ENCODE measurements around the gene NUP88.

NUP88 gene

DNA sequence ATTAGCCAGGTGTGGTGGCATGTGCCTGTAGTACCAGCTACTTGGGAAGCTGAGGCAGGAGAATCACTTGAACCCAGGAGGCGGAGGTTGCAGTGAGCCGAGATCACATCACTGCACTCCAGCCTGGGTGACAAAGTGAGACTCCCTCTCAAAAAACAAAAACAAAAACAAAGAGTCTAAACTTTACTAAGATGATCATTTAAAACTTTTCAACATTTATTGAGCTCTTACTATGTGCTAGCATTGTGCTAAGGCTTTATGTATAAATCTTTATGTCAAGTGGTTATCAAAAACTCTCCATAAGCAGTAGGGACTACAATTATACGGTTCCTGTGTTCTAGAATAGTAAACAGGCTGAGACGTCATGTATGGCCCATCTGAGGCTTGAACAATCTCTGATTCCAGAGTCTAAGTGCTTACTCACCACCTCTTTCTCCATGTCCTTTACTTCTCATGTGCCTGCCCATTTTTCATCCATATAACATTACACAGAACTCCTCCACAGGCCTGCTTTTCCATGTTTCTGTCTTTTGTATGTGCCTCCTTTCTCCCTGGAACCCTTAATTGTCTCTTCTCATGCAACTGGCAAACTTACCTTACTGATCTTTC, 66.7 kb downstream of the NUP88 start:
- TF ChIP-seq, protein P1, sequence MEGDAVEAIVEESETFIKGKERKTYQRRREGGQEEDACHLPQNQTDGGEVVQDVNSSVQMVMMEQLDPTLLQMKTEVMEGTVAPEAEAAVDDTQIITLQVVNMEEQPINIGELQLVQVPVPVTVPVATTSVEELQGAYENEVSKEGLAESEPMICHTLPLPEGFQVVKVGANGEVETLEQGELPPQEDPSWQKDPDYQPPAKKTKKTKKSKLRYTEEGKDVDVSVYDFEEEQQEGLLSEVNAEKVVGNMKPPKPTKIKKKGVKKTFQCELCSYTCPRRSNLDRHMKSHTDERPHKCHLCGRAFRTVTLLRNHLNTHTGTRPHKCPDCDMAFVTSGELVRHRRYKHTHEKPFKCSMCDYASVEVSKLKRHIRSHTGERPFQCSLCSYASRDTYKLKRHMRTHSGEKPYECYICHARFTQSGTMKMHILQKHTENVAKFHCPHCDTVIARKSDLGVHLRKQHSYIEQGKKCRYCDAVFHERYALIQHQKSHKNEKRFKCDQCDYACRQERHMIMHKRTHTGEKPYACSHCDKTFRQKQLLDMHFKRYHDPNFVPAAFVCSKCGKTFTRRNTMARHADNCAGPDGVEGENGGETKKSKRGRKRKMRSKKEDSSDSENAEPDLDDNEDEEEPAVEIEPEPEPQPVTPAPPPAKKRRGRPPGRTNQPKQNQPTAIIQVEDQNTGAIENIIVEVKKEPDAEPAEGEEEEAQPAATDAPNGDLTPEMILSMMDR (IDR thresholded peaks at IDR 0.05; ENCODE audit: insufficient read depth, low read depth, low read length, missing control alignments): no peak
- DNase-seq (ENCODE audit: low read depth): peak; percentile 44

DNA sequence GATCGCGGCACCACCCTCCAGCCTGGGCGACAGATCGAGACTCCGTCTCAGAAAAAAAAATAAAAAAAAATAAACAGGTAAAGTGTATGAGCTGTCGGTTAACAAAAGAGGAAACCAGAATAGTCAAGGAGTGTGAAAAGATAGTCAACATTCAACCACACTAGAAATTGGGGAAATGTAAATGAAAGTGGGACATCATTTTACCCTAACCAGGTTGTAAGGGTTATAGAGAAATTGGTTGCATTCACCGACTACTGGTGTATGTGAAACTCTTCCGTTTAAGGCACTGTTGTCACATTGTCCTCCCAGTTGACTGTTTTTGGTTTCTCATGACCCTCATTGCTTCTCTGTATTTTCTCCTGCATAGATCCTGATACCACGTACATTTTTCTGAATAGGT, 74.5 kb downstream of the NUP88 start:
- no peak for DNase-seq (ENCODE audit: low read depth)
- TF ChIP-seq, protein P1 (IDR thresholded peaks at IDR 0.05; ENCODE audit: insufficient read depth, low read depth, low read length, missing control alignments): no peak
- no peak overlapping the region for H3K4me3 ChIP-seq (ENCODE audit: low read length)

More for the DNA sequence above, 66.7 kb downstream of the NUP88 start:
- H3K4me3 ChIP-seq (ENCODE audit: low read length): no peak overlapping the region
